ENCODE results near the gene LCK.
"Not testable (repeated sequence)": the region's sequence is repeated elsewhere in the genome, so short reads cannot be mapped to it uniquely, and the experiment has no call there.

LCK gene

GRCh38 chr1:32273391-32274208 lies 22.5 kb downstream of the LCK start:
- peak; percentile 43 to 79 for DNase-seq (ENCODE audit: low read depth in 2 of 2, low spot score in 1 of 2)

GRCh38 chr1:32274646-32275340 lies 23.7 kb downstream of the LCK start:
- no peak for DNase-seq (ENCODE audit: low read depth in 2 of 2, low spot score in 1 of 2)

- no peak for DNase-seq (ENCODE audit: low read depth in 2 of 2, low spot score in 1 of 2)
Observed at GRCh38 chr1:32275424-32275823, 24.4 kb downstream of the LCK start.

- no peak for DNase-seq (ENCODE audit: low read depth in 2 of 2, low spot score in 1 of 2)
Observed at GRCh38 chr1:32276032-32276782, 25.1 kb downstream of the LCK start.

GRCh38 chr1:32284777-32285176 lies 33.7 kb downstream of the LCK start:
- not testable (repeated sequence) for DNase-seq (ENCODE audit: low read depth in 2 of 2, low spot score in 1 of 2)

- no peak for DNase-seq (ENCODE audit: low read depth in 2 of 2, low spot score in 1 of 2)
Observed at GRCh38 chr1:32285658-32286057, 34.6 kb downstream of the LCK start.

GRCh38 chr1:32286763-32287162 lies 35.7 kb downstream of the LCK start:
- DNase-seq (ENCODE audit: low read depth in 2 of 2, low spot score in 1 of 2), result no peak

- no peak for DNase-seq (ENCODE audit: low read depth in 2 of 2, low spot score in 1 of 2)
Observed at GRCh38 chr1:32289256-32289655, 38.2 kb downstream of the LCK start.

- DNase-seq (ENCODE audit: low read depth in 2 of 2, low spot score in 1 of 2), result no peak
Observed at GRCh38 chr1:32291145-32291707, 40.2 kb downstream of the LCK start.

- DNase-seq (ENCODE audit: low read depth in 2 of 2, low spot score in 1 of 2), result peak; percentile 88 to 94
Observed at GRCh38 chr1:32291708-32292538, 40.9 kb downstream of the LCK start, which contains the start of gene HDAC1. Gene HDAC1, plus strand, starts transcription at chr1:32292083. Its CDS starts 87 bp downstream, at chr1:32292170.

- not testable (repeated sequence) for DNase-seq (ENCODE audit: low read depth in 2 of 2, low spot score in 1 of 2)
Observed at GRCh38 chr1:32298211-32298610, 47.1 kb downstream of the LCK start.

GRCh38 chr1:32299327-32299726 lies 48.3 kb downstream of the LCK start:
- DNase-seq (ENCODE audit: low read depth in 2 of 2, low spot score in 1 of 2), result no peak

GRCh38 chr1:32303358-32303757 lies 52.3 kb downstream of the LCK start:
- DNase-seq (ENCODE audit: low read depth in 2 of 2, low spot score in 1 of 2), result no peak

GRCh38 chr1:32303997-32304622 lies 53.0 kb downstream of the LCK start:
- no peak for DNase-seq (ENCODE audit: low read depth in 2 of 2, low spot score in 1 of 2)

- no peak for DNase-seq (ENCODE audit: low read depth in 2 of 2, low spot score in 1 of 2)
Observed at GRCh38 chr1:32305310-32305709, 54.2 kb downstream of the LCK start.

GRCh38 chr1:32307324-32307723 lies 56.3 kb downstream of the LCK start:
- no peak for DNase-seq (ENCODE audit: low read depth in 2 of 2, low spot score in 1 of 2)

GRCh38 chr1:32309960-32310359 lies 58.9 kb downstream of the LCK start:
- DNase-seq (ENCODE audit: low read depth in 2 of 2, low spot score in 1 of 2), result no peak

- no peak for DNase-seq (ENCODE audit: low read depth in 2 of 2, low spot score in 1 of 2)
Observed at GRCh38 chr1:32311709-32312393, 60.8 kb downstream of the LCK start.

- no peak for DNase-seq (ENCODE audit: low read depth in 2 of 2, low spot score in 1 of 2)
Observed at GRCh38 chr1:32316903-32317277, 65.8 kb downstream of the LCK start.
